HG03103 (cell line): ENCODE results near the gene PPP1R2B.

ENCODE experiments used
- ATAC-seq: cut with Tn5 transposase; IDR thresholded peaks from one replicate; pipeline ENCODE4 v1.9.1; 2021; ENCODE audit warnings: low read depth; ENCODE audit not compliant: unreplicated experiment

PPP1R2B gene

GRCh38 chr5:156870498-156870839 lies 20.4 kb downstream of the PPP1R2B start:
- ATAC-seq = no peak

- no peak for ATAC-seq
Measured at GRCh38 chr5:156871212-156871611, 21.1 kb downstream of the PPP1R2B start.

GRCh38 chr5:156879665-156880285 lies 29.7 kb downstream of the PPP1R2B start:
- ATAC-seq = peak; percentile 91

- ATAC-seq = no peak
Measured at GRCh38 chr5:156883316-156883875, 33.3 kb downstream of the PPP1R2B start.

GRCh38 chr5:156888520-156888919 lies 38.4 kb downstream of the PPP1R2B start:
- ATAC-seq = no peak

GRCh38 chr5:156892223-156892622 lies 42.1 kb downstream of the PPP1R2B start:
- no peak for ATAC-seq

- no peak for ATAC-seq
Measured at GRCh38 chr5:156892864-156893263, 42.8 kb downstream of the PPP1R2B start.

- ATAC-seq = peak; percentile 66
Measured at GRCh38 chr5:156893517-156893916, 43.4 kb downstream of the PPP1R2B start.

GRCh38 chr5:156896546-156896945 lies 46.5 kb downstream of the PPP1R2B start:
- no peak for ATAC-seq
